Astrocyte (in vitro differentiated cells and primary cell): ENCODE measurements around the gene ERBB2. TPM values are rescaled to one million over a fixed set of nuclear protein-coding genes. Genes with fewer than 3 reads are reported as not detected.

ENCODE experiments used
- DNase-seq: peaks from one replicate; pipeline ENCODE4 v3.0.0-alpha.2; 2010; ENCODE audit warnings: low read depth
- FAIRE-seq: peaks from 2 replicates; lab custom pipeline; 2011; peaks lifted over from hg19 to GRCh38; lab: Jason Lieb, UNC
- H2AFZ ChIP-seq: 2 replicates; pipeline ENCODE4 v1.6.0; 2012; ENCODE audit warnings: low read depth, low read length, inconsistent platforms
- H3K27ac ChIP-seq: 2 replicates; pipeline ENCODE4 v1.5.1; 2011; ENCODE audit warnings: low read depth, low read length, inconsistent platforms
- H3K27me3 ChIP-seq: 2 replicates; pipeline ENCODE4 v1.6.0; 2011; ENCODE audit warnings: low read length, inconsistent platforms; ENCODE audit not compliant: insufficient read depth
- H3K36me3 ChIP-seq: 2 replicates; pipeline ENCODE4 v1.5.1; 2011; ENCODE audit warnings: low read length, inconsistent platforms; ENCODE audit not compliant: insufficient read depth
- H3K4me1 ChIP-seq: 2 replicates; pipeline ENCODE4 v1.5.1; 2011; ENCODE audit warnings: low read length, inconsistent platforms; ENCODE audit not compliant: insufficient read depth
- H3K4me2 ChIP-seq: 2 replicates; pipeline ENCODE4 v1.6.0; 2012; ENCODE audit warnings: low read length, inconsistent platforms
- H3K4me3 ChIP-seq: 2 replicates; pipeline ENCODE4 v1.5.1; 2011; ENCODE audit warnings: low read depth, mild to moderate bottlenecking, low read length, inconsistent platforms; ENCODE audit not compliant: insufficient read depth
- H3K79me2 ChIP-seq: 2 replicates; pipeline ENCODE4 v1.6.0; 2012; ENCODE audit warnings: mild to moderate bottlenecking, low read length, inconsistent platforms; ENCODE audit not compliant: insufficient read depth
- H3K9ac ChIP-seq: 2 replicates; pipeline ENCODE4 v1.6.0; 2012; ENCODE audit warnings: mild to moderate bottlenecking, low read length, inconsistent platforms
- H3K9me3 ChIP-seq: 2 replicates; pipeline ENCODE4 v1.5.1; 2012; ENCODE audit warnings: low read depth, mild to moderate bottlenecking, low read length, inconsistent platforms; ENCODE audit not compliant: insufficient read depth
- H4K20me1 ChIP-seq: 2 replicates; pipeline ENCODE4 v1.6.0; 2012; ENCODE audit warnings: low read length, inconsistent platforms; ENCODE audit not compliant: insufficient read depth
- H3K27ac Mint-ChIP-seq: one replicate; pipeline ENCODE4 v1.8.0; 2021; ENCODE audit warnings: mild to moderate bottlenecking, mixed read lengths; ENCODE audit not compliant: unreplicated experiment
- H3K27me3 Mint-ChIP-seq: one replicate; pipeline ENCODE4 v1.8.0; 2021; ENCODE audit warnings: low read depth, mixed read lengths; ENCODE audit not compliant: unreplicated experiment
- H3K36me3 Mint-ChIP-seq: one replicate; pipeline ENCODE4 v1.8.0; 2021; ENCODE audit warnings: low read depth, mixed read lengths; ENCODE audit not compliant: unreplicated experiment
- H3K4me1 Mint-ChIP-seq: one replicate; pipeline ENCODE4 v1.8.0; 2021; ENCODE audit warnings: low read depth, mixed read lengths; ENCODE audit not compliant: unreplicated experiment
- H3K4me3 Mint-ChIP-seq: one replicate; pipeline ENCODE4 v1.8.0; 2021; ENCODE audit warnings: mild to moderate bottlenecking, moderate library complexity, mixed read lengths; ENCODE audit not compliant: unreplicated experiment
- H3K9me3 Mint-ChIP-seq: one replicate; pipeline ENCODE4 v1.8.0; 2021; ENCODE audit warnings: mild to moderate bottlenecking, mixed read lengths; ENCODE audit not compliant: unreplicated experiment
- EZH2 ChIP-seq: IDR thresholded peaks from 2 replicates; pipeline ENCODE4 v1.6.1; 2012; ENCODE audit warnings: mild to moderate bottlenecking, low read length, inconsistent platforms; ENCODE audit not compliant: insufficient read depth
- microRNA-seq: library from miRNA; unstranded; fragments of <30 nt; microRNA quantifications from one replicate; pipeline ENCODE4 v1.2.0, GENCODE V29; 2020
- total RNA-seq: library from RNA; stranded (reverse); gene quantifications from 2 replicates; pipeline ENCODE4 v1.2.1, GENCODE V29; 2021
- TF ChIP-seq, protein P1 (sequence below): IDR thresholded peaks from 2 replicates; pipeline ENCODE4 v1.5.1; 2011; ENCODE audit warnings: low read depth, mild to moderate bottlenecking, inconsistent platforms, low read length, moderate library complexity; ENCODE audit not compliant: insufficient read depth

ERBB2 gene
- total RNA-seq, 1 donor from 2014 or later, result 64.0 TPM

DNA sequence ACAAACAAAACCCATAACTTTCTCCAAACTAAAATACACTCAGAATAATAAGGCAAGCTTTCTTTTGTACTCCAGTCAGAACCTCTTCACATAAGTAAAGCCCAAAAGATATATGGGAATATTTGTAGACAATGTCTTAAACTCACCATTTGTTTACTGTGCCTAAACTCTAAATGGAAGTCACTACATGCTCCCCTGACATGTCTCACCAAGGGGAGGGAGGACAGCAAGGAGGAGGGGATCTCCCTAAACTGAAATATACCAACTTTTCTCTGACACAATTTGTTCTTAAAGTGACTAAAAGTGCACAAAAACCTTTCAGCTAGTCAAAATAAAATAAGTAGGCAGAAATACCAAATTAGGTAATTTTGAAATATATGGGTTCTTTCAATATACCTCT, 76.4 kb downstream of the ERBB2 start:
- Histone ChIP-seq H3K9ac (no peak overlapping the region), H3K36me3 (no peaks in the 10 kb centered on the region), H3K4me3 (no peak overlapping the region), H3K4me1 (no peaks in the 10 kb centered on the region), H2AFZ (no peak overlapping the region), H3K27me3 (peaks cover 51% of the 10 kb centered on the region), H3K79me2 (no peaks in the 10 kb centered on the region), H3K27ac (no peak overlapping the region), H4K20me1 (no peaks in the 10 kb centered on the region), H3K4me2 (no peak overlapping the region), H3K9me3 (no peaks in the 10 kb centered on the region)
- Mint-ChIP-seq H3K9me3 (no peaks in the 10 kb centered on the region), H3K27ac (no peak overlapping the region), H3K4me3 (no peak overlapping the region), H3K4me1 (peaks cover 4% of the 10 kb centered on the region), H3K36me3 (no peaks in the 10 kb centered on the region), H3K27me3 (peaks cover 5% of the 10 kb centered on the region)
- DNase-seq, result no peak
- no peak for FAIRE-seq
- TF ChIP-seq, protein P1, sequence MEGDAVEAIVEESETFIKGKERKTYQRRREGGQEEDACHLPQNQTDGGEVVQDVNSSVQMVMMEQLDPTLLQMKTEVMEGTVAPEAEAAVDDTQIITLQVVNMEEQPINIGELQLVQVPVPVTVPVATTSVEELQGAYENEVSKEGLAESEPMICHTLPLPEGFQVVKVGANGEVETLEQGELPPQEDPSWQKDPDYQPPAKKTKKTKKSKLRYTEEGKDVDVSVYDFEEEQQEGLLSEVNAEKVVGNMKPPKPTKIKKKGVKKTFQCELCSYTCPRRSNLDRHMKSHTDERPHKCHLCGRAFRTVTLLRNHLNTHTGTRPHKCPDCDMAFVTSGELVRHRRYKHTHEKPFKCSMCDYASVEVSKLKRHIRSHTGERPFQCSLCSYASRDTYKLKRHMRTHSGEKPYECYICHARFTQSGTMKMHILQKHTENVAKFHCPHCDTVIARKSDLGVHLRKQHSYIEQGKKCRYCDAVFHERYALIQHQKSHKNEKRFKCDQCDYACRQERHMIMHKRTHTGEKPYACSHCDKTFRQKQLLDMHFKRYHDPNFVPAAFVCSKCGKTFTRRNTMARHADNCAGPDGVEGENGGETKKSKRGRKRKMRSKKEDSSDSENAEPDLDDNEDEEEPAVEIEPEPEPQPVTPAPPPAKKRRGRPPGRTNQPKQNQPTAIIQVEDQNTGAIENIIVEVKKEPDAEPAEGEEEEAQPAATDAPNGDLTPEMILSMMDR, result no peak
- TF ChIP-seq EZH2, result no peak

DNA sequence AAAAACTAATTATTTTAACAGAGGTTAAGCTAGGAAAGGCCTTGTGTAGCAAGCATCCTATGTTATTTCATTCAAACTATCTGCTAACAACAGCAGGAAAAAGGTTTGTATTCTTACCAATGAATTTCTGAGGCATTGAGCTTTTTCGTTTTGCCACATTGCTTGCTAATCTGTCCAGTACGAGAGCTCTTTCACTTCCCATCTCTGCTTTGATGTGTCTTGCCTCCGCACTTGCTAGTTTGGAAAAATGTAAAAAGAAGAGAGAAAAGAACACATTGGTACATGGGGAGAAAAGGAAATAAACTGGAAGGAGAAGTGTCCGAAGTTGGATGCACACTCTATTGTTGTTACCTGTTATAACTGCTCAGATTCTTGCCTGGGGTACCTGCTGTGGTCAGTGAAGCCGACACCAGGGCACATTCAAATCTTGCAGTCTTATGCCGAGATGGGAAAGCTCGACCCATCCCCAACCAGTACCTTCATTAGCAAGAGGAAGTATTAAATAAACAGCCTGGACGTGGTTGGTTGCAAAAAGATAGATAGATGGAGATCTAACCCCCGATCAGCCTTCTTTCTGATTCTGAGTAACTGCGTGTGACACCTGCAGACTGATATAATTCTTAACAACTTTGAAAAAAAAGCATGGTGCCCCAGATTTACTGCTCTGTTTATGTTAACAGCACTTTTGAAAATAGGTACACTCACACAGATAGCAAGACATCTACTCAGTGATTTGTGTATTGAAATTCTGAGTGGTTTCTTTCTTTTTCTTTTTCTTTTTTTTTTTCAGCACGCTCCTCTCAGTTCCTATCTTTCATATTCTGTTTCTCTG, 77.9 kb downstream of the ERBB2 start:
- no peak overlapping the region for H3K27ac ChIP-seq
- no peak for TF ChIP-seq EZH2
- TF ChIP-seq, protein P1, result no peak
- H3K27me3 Mint-ChIP-seq, result peaks cover 5% of the 10 kb centered on the region
- FAIRE-seq, result no peak
- no peaks in the 10 kb centered on the region for H4K20me1 ChIP-seq
- no peak overlapping the region for H2AFZ ChIP-seq
- no peaks in the 10 kb centered on the region for H3K36me3 ChIP-seq
- H3K27ac Mint-ChIP-seq, result no peak overlapping the region
- H3K9me3 ChIP-seq, result no peaks in the 10 kb centered on the region
- H3K9me3 Mint-ChIP-seq, result no peaks in the 10 kb centered on the region
- no peaks in the 10 kb centered on the region for H3K4me1 Mint-ChIP-seq
- no peaks in the 10 kb centered on the region for H3K4me1 ChIP-seq
- no peaks in the 10 kb centered on the region for H3K36me3 Mint-ChIP-seq
- H3K4me2 ChIP-seq, result no peak overlapping the region
- DNase-seq, result no peak
- no peaks in the 10 kb centered on the region for H3K79me2 ChIP-seq
- peaks cover 54% of the 10 kb centered on the region for H3K27me3 ChIP-seq
- H3K9ac ChIP-seq, result no peak overlapping the region
- H3K4me3 Mint-ChIP-seq, result no peak overlapping the region
- H3K4me3 ChIP-seq, result no peak overlapping the region

Small RNA genes lying within 50 kb of the gene (microRNA-seq; reads per million reads assigned to microRNA genes)
- gene MIR4728, result 6.8 reads per million, percentile 28 among the genes with 10 or more reads in this experiment

Other genes starting within 250 kb of the ERBB2 start
- 43.8 and 46.6 TPM in 2 replicates for gene MED1, start 248.8 kb upstream of the ERBB2 start, total RNA-seq
- 55.7 and 56.6 TPM in 2 replicates for gene CDK12, start 238.6 kb upstream of the ERBB2 start, total RNA-seq
- gene NEUROD2, start 92.1 kb upstream of the ERBB2 start, total RNA-seq, result not detected in 2 replicates
- gene PPP1R1B, start 73.1 kb upstream of the ERBB2 start, total RNA-seq, result 0.26 and 0.39 TPM in 2 replicates
- gene STARD3, start 62.9 kb upstream of the ERBB2 start, total RNA-seq, result 51.2 and 62.1 TPM in 2 replicates
- gene TCAP, start 34.7 kb upstream of the ERBB2 start, total RNA-seq, result 0.98 and 1.4 TPM in 2 replicates
- gene PNMT, start 31.6 kb upstream of the ERBB2 start, total RNA-seq, result 0.59 and 1.5 TPM in 2 replicates
- gene PGAP3, start 12.0 kb upstream of the ERBB2 start, total RNA-seq, result 12.2 and 15.6 TPM in 2 replicates
- 38.9 and 41.3 TPM in 2 replicates for gene MIEN1, start 30.5 kb downstream of the ERBB2 start, total RNA-seq
- gene GRB7, start 37.9 kb downstream of the ERBB2 start, total RNA-seq, result 1.8 and 3.3 TPM in 2 replicates
- 0.34 and 0.41 TPM in 2 replicates for gene IKZF3, start 164.2 kb downstream of the ERBB2 start, total RNA-seq
- gene ZPBP2, start 168.1 kb downstream of the ERBB2 start, total RNA-seq, result not detected in 2 replicates
- 12.1 and 12.4 TPM in 2 replicates for gene GSDMB, start 218.6 kb downstream of the ERBB2 start, total RNA-seq
- gene ORMDL3, start 227.5 kb downstream of the ERBB2 start, total RNA-seq, result 65.3 and 70.2 TPM in 2 replicates
- gene LRRC3C, start 227.7 kb downstream of the ERBB2 start, total RNA-seq, result not detected in 2 replicates